Transverse colon (tissue), 4 donors: Measurements from ENCODE around the gene TLCD2. TPM values are rescaled to one million over a fixed set of nuclear protein-coding genes. Genes with fewer than 3 reads are reported as not detected.
A peak's percentile ranks its signal among the peaks of the same experiment; 100 is the strongest.

Experiments used
- DNase-seq: peaks from one replicate; pipeline ENCODE4 v3.0.0-alpha.2; 2019
- H3K27ac ChIP-seq, 4 donors: fragments of 200-600 bp; sonication (generic); 2 replicates each; pipeline ENCODE4 v1.5.1; 2016 to 2018; ENCODE audit warnings: inconsistent platforms in 4 of 4
- H3K27me3 ChIP-seq: fragments of 200-600 bp; sonication (generic); 2 replicates; pipeline ENCODE4 v1.5.1; 2017; ENCODE audit warnings: inconsistent platforms
- H3K36me3 ChIP-seq, 4 donors: fragments of 200-600 bp; sonication (generic); 2 replicates each; pipeline ENCODE4 v1.5.1; 2017 to 2019; ENCODE audit warnings: inconsistent platforms in 4 of 4
- H3K4me1 ChIP-seq, 4 donors: fragments of 200-600 bp; sonication (generic); 2 replicates each; pipeline ENCODE4 v1.5.1; 2017 to 2020; ENCODE audit warnings: inconsistent platforms in 4 of 4
- H3K4me3 ChIP-seq, 4 donors: fragments of 200-600 bp; sonication (generic); 1 replicate in 1 of 4; 2 replicates in 3 of 4; pipeline versions ENCODE4 v1.5.1 to v1.6.1; 2017 to 2019; ENCODE audit warnings: inconsistent platforms in 4 of 4
- H3K9me3 ChIP-seq, 2 donors: fragments of 200-600 bp; sonication (generic); 2 replicates each; pipeline ENCODE4 v1.5.1; 2017 to 2019; ENCODE audit warnings: inconsistent platforms in 2 of 2
- CTCF ChIP-seq, 5 experiments: fragments of 200-600 bp in 3 of 5; fragments of 450-650 bp in 2 of 5; sonication (generic) in 3 of 5; IDR thresholded peaks; 1 replicate in 2 of 5; 2 replicates in 3 of 5; pipeline ENCODE4 v1.5.1; 2016 to 2017; ENCODE audit warnings: antibody characterized with exemption in 5 of 5, inconsistent platforms in 3 of 5, mild to moderate bottlenecking in 2 of 5, moderate library complexity in 1 of 5
- EP300 ChIP-seq: sonication (generic); formaldehyde crosslinking; IDR thresholded peaks from one replicate; pipeline ENCODE4 v1.6.1; 2017; ENCODE audit warnings: antibody characterized with exemption, low read depth
- POLR2A ChIP-seq: fragments of 450-650 bp; IDR thresholded peaks from one replicate; pipeline ENCODE4 v1.6.1; 2016; ENCODE audit warnings: antibody characterized with exemption, mild to moderate bottlenecking, moderate library complexity
- POLR2AphosphoS5 ChIP-seq, 3 donors: sonication (generic); formaldehyde crosslinking; IDR thresholded peaks; one replicate each; pipeline ENCODE4 v1.6.1; 2016; ENCODE audit warnings: antibody characterized with exemption in 3 of 3
- WGBS, 2 donors: methylation state at CpG; one replicate each; pipeline ENCODE4 v1.1.5; 2018; ENCODE audit warnings: low coverage in 1 of 2; 5-methylcytosine and 5-hydroxymethylcytosine counted together
- in situ Hi-C, 4 donors: fragments of 200-750 bp; cut with MboI; loops; one replicate each; pipeline versions ENCODE4 v1.15.0 to v1.15.1; 2017; ENCODE audit warnings: low sequenced_read_pairs in 3 of 4, low pct_ligation_motif_present in 1 of 4, low pct_unique_long_range_greater_than_20kb in 1 of 4
- intact Hi-C: fragments of 100-400 bp; cut with DNase I; formaldehyde crosslinking; loops from one replicate; pipeline ENCODE4 v1.15.1; 2023; ENCODE audit warnings: low total_unique reads
- total RNA-seq, 4 donors: library from RNA; depleted of rRNA; stranded (reverse); fragments of >200 nt; gene quantifications; one replicate each; pipeline ENCODE4 v1.1.0, GENCODE V29; 2016

TLCD2 gene
- total RNA-seq, 4 donors from 2014 or later: 21.6 to 48.6 (median 31.5) TPM

DNA sequence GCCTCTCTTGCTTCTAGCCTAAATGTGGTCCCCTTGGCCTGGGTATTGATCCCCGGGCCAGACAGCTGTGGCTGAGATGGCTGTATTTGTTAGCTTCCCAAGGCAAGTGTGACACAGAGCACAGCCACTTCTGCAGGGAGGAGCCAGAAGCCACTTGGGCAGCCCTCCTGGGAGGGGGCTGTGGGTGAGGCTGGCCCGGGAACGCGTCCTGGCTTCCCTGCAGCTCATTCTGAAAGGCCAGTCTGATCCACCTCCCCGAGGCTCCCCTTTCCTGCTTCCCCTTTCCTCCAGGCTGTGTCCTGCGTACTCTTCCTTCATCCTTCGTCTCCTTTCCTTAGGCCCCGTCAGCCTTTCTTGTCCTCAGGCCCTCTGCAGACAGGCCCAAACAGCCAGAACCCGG, 40.5 kb upstream of the TLCD2 start:
- Histone ChIP-seq H3K4me1 (peaks cover 0 to 37% (median 16%) of the 10 kb centered on the region in 4 donors), H3K9me3 (no peaks in the 10 kb centered on the region), H3K36me3 (no peaks in the 10 kb centered on the region), H3K4me3 (no peak overlapping the region), H3K27ac (peak overlapping the region in 1 of 4 donors; percentile 13), H3K27me3 (no peaks in the 10 kb centered on the region)
- no peak for DNase-seq
- 79% methylated on average over 9 of the region's 9 CpGs; no CpG with 5 or more reads in 1 of the 2 donors for WGBS, 2 donors
- in situ Hi-C loops (no loop called here), intact Hi-C loops (no loop called here)
- TF ChIP-seq EP300 (no peak), POLR2A (no peak), POLR2AphosphoS5 (IDR thresholded peaks at IDR 0.05) (no peak), CTCF (IDR thresholded peaks at IDR 0.05) (no peak)

DNA sequence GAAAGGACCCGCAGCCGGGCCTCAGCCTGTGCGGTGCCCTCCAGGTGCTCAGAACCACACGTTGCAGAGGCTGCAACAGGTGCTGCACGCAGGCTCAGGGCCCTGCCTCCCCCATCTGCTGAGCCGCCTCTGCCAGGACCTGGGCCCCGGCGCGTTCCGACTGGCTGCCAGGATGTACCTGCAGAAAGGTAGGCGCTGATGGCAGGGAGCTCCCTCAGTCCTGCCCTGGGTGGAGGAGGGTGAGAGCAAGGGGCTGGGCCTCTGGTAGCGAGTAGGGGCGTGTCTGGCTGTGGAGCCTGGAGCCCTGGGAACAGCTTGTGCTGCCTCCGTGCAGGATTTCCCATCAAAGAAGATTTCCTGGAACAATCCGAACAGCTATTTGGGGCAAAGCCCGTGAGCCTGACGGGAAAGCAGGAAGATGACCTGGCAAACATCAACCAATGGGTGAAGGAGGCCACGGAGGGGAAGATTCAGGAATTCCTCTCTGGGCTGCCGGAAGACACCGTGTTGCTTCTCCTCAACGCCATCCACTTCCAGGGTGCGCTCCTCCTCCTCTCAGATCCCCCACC, 36.9 kb upstream of the TLCD2 start:
- Histone ChIP-seq H3K4me1 (peaks cover 0 to 24% (median 11%) of the 10 kb centered on the region in 4 donors), H3K4me3 (no peak overlapping the region), H3K9me3 (no peaks in the 10 kb centered on the region), H3K27me3 (no peaks in the 10 kb centered on the region), H3K36me3 (no peaks in the 10 kb centered on the region), H3K27ac (peak overlapping the region; percentile 4 to 50 (median 28))
- in situ Hi-C loops: no loop called here
- intact Hi-C loops: no loop called here
- DNase-seq: peak; percentile 77
- peak; percentile 42 to 60 (median 59) for TF ChIP-seq POLR2AphosphoS5 (IDR thresholded peaks at IDR 0.05)
- TF ChIP-seq POLR2A: no peak
- peak; percentile 88 for TF ChIP-seq EP300
- TF ChIP-seq CTCF (IDR thresholded peaks at IDR 0.05): no peak
- WGBS, 2 donors: 67 to 80% methylated on average over 3 to 18 of the region's 22 CpGs

DNA sequence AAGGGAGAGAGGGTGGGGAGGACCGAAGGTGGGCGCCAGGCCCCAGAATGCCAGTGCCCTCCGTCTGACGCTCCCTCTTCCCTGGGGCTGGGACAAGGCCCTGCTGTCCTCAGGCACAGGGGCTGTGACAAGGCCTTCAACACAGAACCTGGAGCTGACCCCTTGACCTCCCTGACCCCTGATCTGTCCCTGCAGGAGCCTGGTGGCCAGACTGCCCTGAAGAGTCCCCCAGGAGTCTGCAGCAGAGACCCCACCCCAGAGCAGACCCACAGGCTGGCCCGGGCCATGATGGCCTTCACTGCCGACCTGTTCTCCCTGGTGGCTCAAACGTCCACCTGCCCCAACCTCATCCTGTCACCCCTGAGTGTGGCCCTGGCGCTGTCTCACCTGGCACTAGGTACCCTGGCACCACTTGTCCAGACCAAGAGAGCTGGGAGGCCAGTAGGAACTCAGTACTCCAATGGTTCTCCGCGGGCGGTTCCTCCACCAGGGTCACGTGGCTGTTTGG, 35.4 kb upstream of the TLCD2 start:
- H3K4me3 ChIP-seq: no peak overlapping the region
- H3K9me3 ChIP-seq: no peaks in the 10 kb centered on the region
- in situ Hi-C loops: no loop called here
- no peak for DNase-seq
- intact Hi-C loops: no loop called here
- no peaks in the 10 kb centered on the region for H3K27me3 ChIP-seq
- WGBS, 2 donors: 91% methylated on average over 11 of the region's 12 CpGs; no CpG with 5 or more reads in 1 of the 2 donors
- peaks cover 0 to 11% (median 5%) of the 10 kb centered on the region in 4 donors for H3K4me1 ChIP-seq
- H3K27ac ChIP-seq: no peak overlapping the region
- H3K36me3 ChIP-seq: no peaks in the 10 kb centered on the region
- no peak for TF ChIP-seq EP300
- no peak for TF ChIP-seq POLR2A

- 81 to 84% methylated on average over 8 to 29 of the region's 29 CpGs for WGBS, 2 donors
- in situ Hi-C loops (no loop called here), intact Hi-C loops (no loop called here)
- Histone ChIP-seq H3K4me1 (peaks cover 0 to 11% (median 5%) of the 10 kb centered on the region in 4 donors), H3K4me3 (no peak overlapping the region), H3K36me3 (no peaks in the 10 kb centered on the region), H3K9me3 (no peaks in the 10 kb centered on the region), H3K27ac (no peak overlapping the region), H3K27me3 (no peaks in the 10 kb centered on the region)
- no peak for DNase-seq
- TF ChIP-seq POLR2AphosphoS5 (IDR thresholded peaks at IDR 0.05) (no peak), EP300 (no peak), CTCF (IDR thresholded peaks at IDR 0.05) (no peak), POLR2A (no peak)
These were observed 34.7 kb upstream of the TLCD2 start for GRCh38 chr17:1744551-1745512.
